GM21717 (cell line): Measurements from ENCODE around the gene METAP1D.
"Not testable (repeated sequence)": the region's sequence is repeated elsewhere in the genome, so short reads cannot be mapped to it uniquely, and the experiment has no call there.

Experiments used
- ATAC-seq: cut with Tn5 transposase; IDR thresholded peaks from one replicate; pipeline ENCODE4 v1.9.1; 2021; ENCODE audit warnings: mild to moderate bottlenecking, moderate library complexity; ENCODE audit not compliant: unreplicated experiment

The METAP1D gene

GRCh38 chr2:171999604-172000469 is at the start of gene METAP1D:
METAP1D (plus strand) TSS chr2:171999953; CDS start chr2:171999970, 17 bp downstream.
- peak; percentile 88 for ATAC-seq

DNA sequence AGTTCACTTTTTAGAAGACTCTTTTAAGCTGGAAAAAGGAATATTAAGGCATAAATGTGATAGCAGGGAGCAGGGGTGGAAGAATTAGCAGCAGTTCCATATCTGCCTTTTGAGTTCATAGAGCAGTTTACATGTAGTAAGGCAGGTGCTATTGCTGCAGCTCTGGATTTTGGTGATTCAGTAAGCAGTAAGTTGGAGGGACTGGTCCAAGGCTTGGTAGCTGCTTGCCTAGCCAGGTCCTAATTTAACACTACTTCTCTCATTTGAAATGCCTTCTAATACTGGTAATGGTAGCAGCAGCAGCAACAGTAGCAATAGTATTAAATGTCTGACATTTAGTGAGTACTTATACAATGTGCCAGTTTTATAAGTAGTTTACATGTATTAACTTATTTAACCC is 47.5 kb upstream of the METAP1D start:
- ATAC-seq, result no peak

DNA sequence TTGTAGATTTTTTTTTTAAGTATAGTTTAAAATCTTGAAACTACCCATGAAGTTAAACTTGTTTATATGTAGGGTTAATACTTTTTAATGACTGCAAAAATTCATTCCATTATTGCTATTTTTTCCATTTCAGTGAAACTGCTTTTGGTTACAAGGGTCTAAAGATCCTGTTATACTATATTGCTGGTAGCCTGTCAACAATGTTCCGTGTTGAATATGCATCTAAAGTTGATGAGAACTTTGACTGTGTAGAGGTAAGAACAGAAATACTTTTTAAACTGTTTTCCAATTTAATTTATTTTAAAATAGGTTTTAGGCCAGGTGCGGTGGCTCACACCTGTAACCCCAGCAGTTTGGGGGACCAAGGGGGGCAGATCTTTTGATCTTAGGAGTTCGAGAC is 47.0 kb upstream of the METAP1D start:
- no peak for ATAC-seq

GRCh38 chr2:171956135-171956825 is 43.5 kb upstream of the METAP1D start:
- no peak for ATAC-seq

DNA sequence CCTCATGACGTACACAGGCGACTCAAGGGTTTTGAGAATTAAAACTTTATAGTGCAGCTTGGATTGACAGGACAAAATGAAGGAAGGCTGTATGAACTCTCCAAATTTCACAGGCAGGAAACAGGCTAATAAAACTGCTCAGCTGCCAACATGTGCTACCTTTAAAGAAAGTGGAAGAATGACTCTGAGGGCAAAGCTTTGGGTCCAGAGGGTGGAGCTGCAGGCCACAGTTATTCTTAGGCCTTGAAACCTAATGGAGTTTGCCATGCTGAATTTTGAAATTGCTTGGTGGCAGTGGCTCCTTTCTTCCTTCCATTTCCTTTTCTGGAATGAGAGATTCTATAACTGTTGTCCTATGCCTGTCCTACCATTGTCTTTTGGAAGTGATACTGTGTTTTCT is 42.7 kb upstream of the METAP1D start:
- ATAC-seq, result no peak

GRCh38 chr2:171958475-171958874 is 41.3 kb upstream of the METAP1D start:
- no peak for ATAC-seq

DNA sequence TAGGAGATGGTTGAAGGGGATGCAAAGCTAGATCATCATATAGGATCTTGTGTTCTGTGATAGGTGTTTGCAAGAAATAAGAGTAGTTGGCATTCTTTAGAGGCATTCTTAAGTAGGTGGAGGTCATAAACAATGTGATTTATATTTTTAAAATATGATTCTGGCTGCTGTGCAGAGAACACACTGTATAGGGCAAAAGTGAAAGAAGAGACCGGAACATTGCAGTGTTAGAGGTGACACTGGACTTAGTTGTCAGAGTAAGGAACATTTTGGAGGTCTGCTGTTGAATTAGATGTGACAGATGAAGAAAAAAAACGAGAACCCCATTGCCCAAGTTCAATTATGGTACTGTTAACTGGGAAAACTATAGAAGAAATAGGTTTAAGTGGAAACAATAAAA is 39.8 kb upstream of the METAP1D start:
- no peak for ATAC-seq

DNA sequence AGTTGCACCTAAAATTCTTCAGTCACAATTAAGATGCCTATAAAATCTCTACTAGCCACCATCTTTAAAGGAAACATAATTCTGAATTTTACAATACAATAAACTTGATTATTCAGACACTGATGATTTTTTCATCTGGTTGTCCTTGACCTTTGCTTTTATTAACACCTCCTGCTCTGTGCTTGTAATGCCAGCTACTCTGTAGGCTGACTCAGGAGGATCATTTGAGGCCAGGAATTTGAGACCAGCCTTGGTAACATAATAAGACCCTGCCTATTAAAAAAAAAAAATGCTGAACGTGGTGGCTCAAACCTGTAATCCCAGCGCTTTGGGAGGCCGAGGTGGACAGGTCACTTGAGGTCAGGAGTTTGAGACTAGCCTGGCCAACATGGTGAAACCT is 39.2 kb upstream of the METAP1D start:
- ATAC-seq, result no peak

- ATAC-seq, result no peak
Observed at GRCh38 chr2:171963198-171963597, 36.6 kb upstream of the METAP1D start.

DNA sequence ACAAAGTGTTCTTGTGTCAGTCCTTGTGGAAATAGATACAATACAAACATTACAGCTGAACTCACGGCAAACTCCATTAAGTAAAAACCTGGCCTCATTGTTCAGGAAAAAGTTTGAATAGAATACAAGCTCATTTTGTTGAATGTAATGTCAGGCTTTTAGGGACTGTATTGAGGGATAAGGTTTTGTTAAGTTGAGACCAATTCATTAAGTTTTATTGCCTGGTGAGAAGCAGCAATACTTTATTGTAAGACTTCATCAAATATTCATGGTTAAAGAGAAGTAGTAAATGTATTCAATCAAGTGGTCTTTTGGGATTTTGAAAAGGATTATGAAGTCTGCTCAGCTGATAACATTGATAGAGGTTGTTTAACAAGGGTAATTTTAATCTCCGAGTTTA is 35.4 kb upstream of the METAP1D start:
- ATAC-seq, result no peak

DNA sequence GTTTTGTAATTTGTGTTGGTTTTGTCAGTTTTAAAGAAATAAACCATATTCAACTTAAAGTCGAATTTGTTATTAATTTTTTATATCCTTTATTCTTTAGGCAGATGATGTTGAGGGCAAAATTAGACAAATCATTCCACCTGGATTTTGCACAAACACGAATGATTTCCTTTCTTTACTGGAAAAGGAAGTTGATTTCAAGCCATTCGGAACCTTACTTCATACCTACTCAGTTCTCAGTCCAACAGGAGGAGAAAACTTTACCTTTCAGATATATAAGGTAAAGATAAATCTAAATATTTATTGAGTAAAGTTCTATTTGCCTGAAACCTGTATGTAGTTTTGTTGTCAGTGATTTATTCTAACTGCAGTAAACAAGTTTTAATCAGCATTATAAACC is 34.5 kb upstream of the METAP1D start:
- ATAC-seq, result no peak

DNA sequence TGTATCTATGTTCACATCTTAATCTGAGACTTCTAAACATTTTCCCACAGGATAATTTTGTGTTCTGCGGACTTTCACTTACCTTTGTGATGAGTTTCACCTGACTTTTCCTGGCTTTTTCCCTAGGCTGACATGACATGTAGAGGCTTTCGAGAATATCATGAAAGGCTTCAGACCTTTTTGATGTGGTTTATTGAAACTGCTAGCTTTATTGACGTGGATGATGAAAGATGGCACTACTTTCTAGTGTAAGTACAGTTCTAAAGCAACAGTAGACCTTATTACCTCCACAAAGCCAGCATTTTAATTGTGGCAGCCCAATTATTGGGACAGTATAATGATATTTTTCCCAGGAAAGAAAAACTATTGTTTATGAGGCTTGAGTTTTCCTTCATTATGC is 34.1 kb upstream of the METAP1D start:
- ATAC-seq, result no peak

GRCh38 chr2:171966235-171966634 is 33.5 kb upstream of the METAP1D start:
- ATAC-seq, result no peak

GRCh38 chr2:171966688-171967087 is 33.1 kb upstream of the METAP1D start:
- no peak for ATAC-seq

GRCh38 chr2:171968509-171968908 is 31.2 kb upstream of the METAP1D start:
- ATAC-seq, result no peak

GRCh38 chr2:171972329-171972982 is 27.3 kb upstream of the METAP1D start:
- no peak for ATAC-seq

GRCh38 chr2:171979103-171979502 is 20.6 kb upstream of the METAP1D start:
- no peak for ATAC-seq

GRCh38 chr2:171983924-171984323 is 15.8 kb upstream of the METAP1D start:
- not testable (repeated sequence) for ATAC-seq

GRCh38 chr2:171985076-171985475 is 14.7 kb upstream of the METAP1D start:
- ATAC-seq, result no peak

DNA sequence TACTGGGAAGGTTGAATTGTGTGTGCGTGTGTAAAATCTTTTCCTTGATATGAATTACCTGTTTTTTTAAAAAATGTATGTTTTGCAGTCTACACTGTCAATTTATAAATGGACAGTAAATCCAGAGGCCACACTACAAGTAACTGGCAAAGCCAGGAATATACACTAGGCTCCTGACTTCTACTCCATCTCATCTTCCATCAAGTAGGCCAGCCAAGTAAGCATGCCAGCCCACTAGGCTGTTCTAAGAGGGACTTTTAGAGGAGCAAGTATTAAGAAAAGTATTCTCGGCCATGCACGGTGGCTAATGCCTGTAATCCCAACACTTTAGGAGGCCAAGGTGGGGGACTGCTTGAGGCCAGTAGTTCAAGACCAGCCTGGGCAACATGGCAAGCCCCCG is 13.0 kb upstream of the METAP1D start:
- ATAC-seq, result no peak

DNA sequence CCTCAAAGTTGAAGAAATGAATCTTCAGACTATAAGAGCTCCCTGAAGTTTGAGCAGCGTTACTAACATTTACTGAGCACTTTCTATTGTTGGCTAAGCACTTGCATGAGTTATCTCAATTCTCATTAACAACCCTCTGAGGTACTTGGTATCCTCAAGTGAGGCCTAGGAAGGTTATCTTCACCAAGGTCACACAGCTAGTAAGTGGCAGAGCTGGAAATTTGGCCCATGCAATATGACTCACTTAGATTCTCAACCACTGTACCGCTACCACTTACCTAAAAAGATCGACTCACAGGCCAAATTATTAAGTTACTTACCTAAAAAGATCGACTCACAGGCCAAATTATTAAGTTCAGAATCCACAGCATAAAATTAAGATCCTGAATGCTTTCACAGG is 8.7 kb upstream of the METAP1D start:
- ATAC-seq, result no peak

- no peak for ATAC-seq
Observed at GRCh38 chr2:171995586-171995985, 4.2 kb upstream of the METAP1D start.
